Pons (tissue), 1 donor: ENCODE data around the gene DYNC1H1.

Experiments used
- DNase-seq: peaks from one replicate; pipeline ENCODE4 v3.0.0-alpha.2; 2016; ENCODE audit warnings: low spot score

Gene DYNC1H1

GRCh38 chr14:102089621-102090343 is 125.4 kb downstream of the DYNC1H1 start:
- no peak for DNase-seq

- DNase-seq, result no peak
These were observed 126.3 kb downstream of the DYNC1H1 start for GRCh38 chr14:102090713-102091112.

- DNase-seq, result no peak
These were observed 128.4 kb downstream of the DYNC1H1 start for GRCh38 chr14:102092806-102093205.

GRCh38 chr14:102094101-102094500 is 129.7 kb downstream of the DYNC1H1 start:
- no peak for DNase-seq

- no peak for DNase-seq
These were observed 131.0 kb downstream of the DYNC1H1 start for GRCh38 chr14:102095231-102095870.

GRCh38 chr14:102095871-102096568 is 131.6 kb downstream of the DYNC1H1 start:
- DNase-seq, result no peak

- peak; percentile 94 for DNase-seq
These were observed 132.3 kb downstream of the DYNC1H1 start for GRCh38 chr14:102096569-102097188.

GRCh38 chr14:102097441-102098135 is 133.2 kb downstream of the DYNC1H1 start:
- no peak for DNase-seq

GRCh38 chr14:102103062-102103695 is 138.8 kb downstream of the DYNC1H1 start:
- no peak for DNase-seq

GRCh38 chr14:102105369-102105768 is 141.0 kb downstream of the DYNC1H1 start:
- DNase-seq, result no peak
